ENCODE measurements around the gene GP1BB. TPM values are rescaled to one million over a fixed set of nuclear protein-coding genes. Genes with fewer than 3 reads are reported as not detected.

Gene GP1BB
- total and polyA plus RNA-seq, 2 donors (not counting 3 experiments of a cell fraction or from before 2014, with no cell fraction given), result 1.7 to 6.2 TPM

DNA sequence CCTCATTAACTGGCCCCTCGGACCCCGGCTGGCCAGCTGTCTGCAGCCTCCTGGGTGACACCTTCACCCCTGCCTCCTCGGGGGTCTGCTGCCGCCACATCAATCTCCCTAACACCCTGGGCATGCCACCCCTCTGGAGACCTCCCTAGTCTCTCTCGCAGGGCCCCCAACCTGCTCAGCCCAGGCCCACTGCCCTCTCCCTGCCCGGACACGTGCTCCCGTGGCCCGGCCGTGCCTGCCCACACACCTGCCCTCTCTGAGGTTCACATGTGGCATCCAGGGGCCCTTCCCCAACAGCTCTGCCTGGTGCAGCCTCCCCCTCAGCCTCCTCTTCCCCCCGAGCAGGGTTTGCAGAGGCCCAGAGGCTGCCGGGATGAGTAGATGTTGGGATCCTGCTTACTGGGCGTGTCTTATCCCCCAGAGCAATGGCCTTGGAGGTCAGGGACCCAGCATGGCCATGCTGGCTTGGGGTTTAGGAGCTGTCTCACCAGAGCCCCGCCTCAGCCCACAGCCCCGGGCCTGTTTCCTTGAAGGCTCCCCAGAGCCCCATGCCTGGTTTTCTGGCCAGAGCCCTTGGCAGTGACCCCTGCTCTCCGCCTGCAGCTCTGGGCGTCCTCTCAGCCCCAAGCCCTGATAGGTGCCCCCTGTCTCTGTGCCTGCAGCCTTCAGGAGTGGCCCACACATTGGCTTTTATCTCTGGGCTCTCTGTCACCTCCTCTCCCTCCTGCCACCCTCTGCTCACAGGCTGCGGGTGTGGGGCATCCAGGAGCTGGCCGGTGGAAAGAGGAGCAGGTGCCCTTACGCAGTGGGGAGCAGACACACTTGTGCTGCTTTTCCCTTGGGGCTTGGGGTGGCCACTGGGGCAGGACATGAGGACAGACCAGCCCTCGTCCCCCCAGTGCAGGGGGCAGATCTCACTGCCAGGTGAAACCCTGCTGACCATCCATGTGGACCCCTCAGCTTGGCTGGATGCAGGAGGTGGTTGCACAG, 34.7 kb upstream of the GP1BB start:
- Histone ChIP-seq H4K20me1 (replicated peaks; ENCODE audit: control insufficient read depth, extremely low read depth, insufficient read depth, low read length) (no peaks in the 10 kb centered on the region), H3K4me3 (replicated peaks in 1 of 3; ENCODE audit: insufficient read depth in 1 of 3, low read depth in 1 of 3, low read length in 3 of 3) (no peak overlapping the region), H3K36me3 (ENCODE audit: control insufficient read depth in 2 of 2, extremely low read depth in 1 of 2, insufficient read depth in 2 of 2, low read length in 2 of 2) (no peaks in the 10 kb centered on the region), H3K4me2 (ENCODE audit: insufficient read depth, low read length) (no peak overlapping the region), H3K27ac (ENCODE audit: insufficient read depth, low read depth, low read length) (no peak overlapping the region), H3K9ac (replicated peaks; ENCODE audit: extremely low read depth, insufficient read depth, low read length) (no peak overlapping the region), H2AFZ (ENCODE audit: low read depth, low read length) (no peak overlapping the region), H3K27me3 (ENCODE audit: control insufficient read depth in 2 of 2, insufficient read depth in 2 of 2, low read length in 2 of 2) (peaks cover 2 to 11% of the 10 kb centered on the region in 2 experiments), H3K79me2 (ENCODE audit: control insufficient read depth, insufficient read depth, low read length) (no peaks in the 10 kb centered on the region), H3K9me1 (replicated peaks; ENCODE audit: control insufficient read depth, extremely low read depth, insufficient read depth, low read length) (no peaks in the 10 kb centered on the region), H3K4me1 (ENCODE audit: control insufficient read depth, extremely low read depth, insufficient read depth, low read length) (peaks cover 6% of the 10 kb centered on the region), H3K9me3 (replicated peaks; ENCODE audit: control insufficient read depth, insufficient read depth, low read length) (no peaks in the 10 kb centered on the region)
- intact Hi-C loops (cut with micrococcal nuclease) (no loop called here), dilution Hi-C loops (cut with MboI; ENCODE audit: extremely low pct_ligation_motif_present, low sequenced_read_pairs) (no loop called here)
- FAIRE-seq (no peak), DNase-seq (ENCODE audit: low read depth, low spot score) (no peak)
- ChIA-PET CTCF (interaction anchor here (1.3 to 2.1 kb wide), 3 partner anchors 9 to 17 kb away, joined by 4 to 11 read pairs (median 5); no protein-coding TSS in a partner anchor), POLR2A (no interaction called here)
- BruUV-seq (replicated peaks), result no TSS peak
- TF ChIP-seq POLR2AphosphoS5 (IDR thresholded peaks at IDR 0.05; ENCODE audit: insufficient read depth, low read depth, low read length), result no peak
- no peak for TF ChIP-seq EZH2 (IDR thresholded peaks at IDR 0.05; ENCODE audit: borderline replicate concordance, low read depth, low read length, severe bottlenecking)
- no peak for TF ChIP-seq MYC (IDR thresholded peaks at IDR 0.05; ENCODE audit: low read depth, low read length)
- TF ChIP-seq JUN (IDR thresholded peaks at IDR 0.05; ENCODE audit: borderline replicate concordance, insufficient read depth, insufficient read length, low read depth), result no peak
- TF ChIP-seq GATA2 (IDR thresholded peaks at IDR 0.05; ENCODE audit: insufficient read depth, insufficient read length, low read depth, low read length), result no peak
- TF ChIP-seq POLR2A (IDR thresholded peaks at IDR 0.05; ENCODE audit: low read depth, low read length), result no peak
- TF ChIP-seq, protein P1, sequence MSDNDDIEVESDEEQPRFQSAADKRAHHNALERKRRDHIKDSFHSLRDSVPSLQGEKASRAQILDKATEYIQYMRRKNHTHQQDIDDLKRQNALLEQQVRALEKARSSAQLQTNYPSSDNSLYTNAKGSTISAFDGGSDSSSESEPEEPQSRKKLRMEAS (IDR thresholded peaks at IDR 0.05; ENCODE audit: insufficient read depth, insufficient read length), result no peak
- TF ChIP-seq, protein P2, sequence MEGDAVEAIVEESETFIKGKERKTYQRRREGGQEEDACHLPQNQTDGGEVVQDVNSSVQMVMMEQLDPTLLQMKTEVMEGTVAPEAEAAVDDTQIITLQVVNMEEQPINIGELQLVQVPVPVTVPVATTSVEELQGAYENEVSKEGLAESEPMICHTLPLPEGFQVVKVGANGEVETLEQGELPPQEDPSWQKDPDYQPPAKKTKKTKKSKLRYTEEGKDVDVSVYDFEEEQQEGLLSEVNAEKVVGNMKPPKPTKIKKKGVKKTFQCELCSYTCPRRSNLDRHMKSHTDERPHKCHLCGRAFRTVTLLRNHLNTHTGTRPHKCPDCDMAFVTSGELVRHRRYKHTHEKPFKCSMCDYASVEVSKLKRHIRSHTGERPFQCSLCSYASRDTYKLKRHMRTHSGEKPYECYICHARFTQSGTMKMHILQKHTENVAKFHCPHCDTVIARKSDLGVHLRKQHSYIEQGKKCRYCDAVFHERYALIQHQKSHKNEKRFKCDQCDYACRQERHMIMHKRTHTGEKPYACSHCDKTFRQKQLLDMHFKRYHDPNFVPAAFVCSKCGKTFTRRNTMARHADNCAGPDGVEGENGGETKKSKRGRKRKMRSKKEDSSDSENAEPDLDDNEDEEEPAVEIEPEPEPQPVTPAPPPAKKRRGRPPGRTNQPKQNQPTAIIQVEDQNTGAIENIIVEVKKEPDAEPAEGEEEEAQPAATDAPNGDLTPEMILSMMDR (IDR thresholded peaks at IDR 0.05; ENCODE audit: extremely low read depth in 1 of 2, insufficient read depth in 1 of 2, low read depth in 1 of 2, low read length in 2 of 2), result no peak

Measured in endothelial cell of umbilical vein (primary cell).